Activated CD4-positive, alpha-beta memory T cell treated with anti-CD3 and anti-CD28 coated beads for 36 hours (primary cell): ENCODE results near the gene MYL3. TPM values are rescaled to one million over a fixed set of nuclear protein-coding genes. Genes with fewer than 3 reads are reported as not detected.

Source experiments
- CTCF ChIA-PET: fragments of 350-600 bp; sonication (Branson Sonifier 250); formaldehyde crosslinking; loops from one replicate; lab custom pipeline; 2021; ENCODE audit warnings: antibody characterized with exemption, inconsistent platforms; lab: Charles Lee
- POLR2A ChIA-PET: fragments of 350-600 bp; sonication (Branson Sonifier 250); formaldehyde crosslinking; loops from one replicate; lab custom pipeline; 2021; ENCODE audit warnings: antibody characterized with exemption; lab: Charles Lee
- DNase-seq: peaks from one replicate; pipeline ENCODE4 v3.0.0-alpha.2; 2020
- H3K27ac Mint-ChIP-seq: one replicate; pipeline ENCODE4 v1.8.0; 2021; ENCODE audit warnings: mixed read lengths
- H3K27me3 Mint-ChIP-seq: one replicate; pipeline ENCODE4 v1.8.0; 2021; ENCODE audit warnings: mixed read lengths
- H3K36me3 Mint-ChIP-seq: one replicate; pipeline ENCODE4 v1.8.0; 2021; ENCODE audit warnings: mixed read lengths
- H3K4me1 Mint-ChIP-seq: one replicate; pipeline ENCODE4 v1.8.0; 2021; ENCODE audit warnings: low read depth, mixed read lengths
- H3K4me3 Mint-ChIP-seq: one replicate; pipeline ENCODE4 v1.8.0; 2021; ENCODE audit warnings: mild to moderate bottlenecking, mixed read lengths
- H3K9me3 Mint-ChIP-seq: one replicate; pipeline ENCODE4 v1.8.0; 2021; ENCODE audit warnings: mixed read lengths
- intact Hi-C: fragments of 100-400 bp; cut with micrococcal nuclease; formaldehyde crosslinking; loops from one replicate; pipeline ENCODE4 v1.15.1; 2023
- total RNA-seq, 2 experiments: library from RNA; stranded (reverse); gene quantifications; one replicate each; pipeline ENCODE4 v1.2.3, GENCODE V29; 2021

The MYL3 gene
- total RNA-seq, 2 experiments from 2014 or later, result not detected

GRCh38 chr3:46868287-46868686, 5.0 kb upstream of the MYL3 start:
- intact Hi-C loops, result loop anchor here (5.0 to 10.0 kb wide), 2 partner anchors 129 to 163 kb away; partner anchors contain the start of gene TMIE
- peaks cover 5% of the 10 kb centered on the region for H3K27me3 Mint-ChIP-seq
- no peaks in the 10 kb centered on the region for H3K9me3 Mint-ChIP-seq
- H3K36me3 Mint-ChIP-seq, result no peaks in the 10 kb centered on the region
- ChIA-PET POLR2A (no interaction called here), CTCF (interaction anchor here (0.7 to 2.5 kb wide), 4 partner anchors 21 to 194 kb away, joined by 3 to 26 read pairs (median 3); no protein-coding TSS in a partner anchor)
- DNase-seq, result no peak
- H3K4me3 Mint-ChIP-seq, result no peak overlapping the region
- no peaks in the 10 kb centered on the region for H3K4me1 Mint-ChIP-seq
- H3K27ac Mint-ChIP-seq, result no peak overlapping the region

DNA sequence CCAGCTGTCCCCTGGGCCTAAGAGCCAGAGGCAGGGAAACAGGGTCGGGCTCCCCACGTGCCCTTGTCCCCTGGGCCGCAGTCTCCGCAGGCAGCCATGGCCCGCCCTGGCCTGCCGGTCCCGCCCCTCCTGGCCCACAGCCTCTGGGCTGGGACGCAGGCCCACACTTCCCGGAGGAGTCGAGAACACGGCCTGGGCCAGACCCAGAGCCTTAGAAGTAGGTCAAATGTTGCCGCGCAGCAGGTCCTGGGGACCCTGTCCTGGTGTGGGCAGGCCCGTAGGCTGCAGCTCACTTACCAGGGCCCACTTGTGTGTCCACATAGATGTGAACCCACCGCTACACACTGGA, 4.3 kb upstream of the MYL3 start:
- H3K27ac Mint-ChIP-seq, result no peak overlapping the region
- intact Hi-C loops, result loop anchor here (2.0 to 10.0 kb wide), 4 partner anchors 27 to 457 kb away; partner anchors contain the start of gene TMIE
- H3K4me3 Mint-ChIP-seq, result no peak overlapping the region
- peaks cover 2% of the 10 kb centered on the region for H3K27me3 Mint-ChIP-seq
- ChIA-PET CTCF (interaction anchor here (0.9 to 2.5 kb wide), 12 partner anchors 10 to 457 kb away, joined by 3 to 26 read pairs (median 5); partner anchors contain the start of gene TMIE), POLR2A (no interaction called here)
- DNase-seq, result no peak
- H3K4me1 Mint-ChIP-seq, result no peaks in the 10 kb centered on the region
- H3K36me3 Mint-ChIP-seq, result no peaks in the 10 kb centered on the region
- H3K9me3 Mint-ChIP-seq, result no peaks in the 10 kb centered on the region

DNA sequence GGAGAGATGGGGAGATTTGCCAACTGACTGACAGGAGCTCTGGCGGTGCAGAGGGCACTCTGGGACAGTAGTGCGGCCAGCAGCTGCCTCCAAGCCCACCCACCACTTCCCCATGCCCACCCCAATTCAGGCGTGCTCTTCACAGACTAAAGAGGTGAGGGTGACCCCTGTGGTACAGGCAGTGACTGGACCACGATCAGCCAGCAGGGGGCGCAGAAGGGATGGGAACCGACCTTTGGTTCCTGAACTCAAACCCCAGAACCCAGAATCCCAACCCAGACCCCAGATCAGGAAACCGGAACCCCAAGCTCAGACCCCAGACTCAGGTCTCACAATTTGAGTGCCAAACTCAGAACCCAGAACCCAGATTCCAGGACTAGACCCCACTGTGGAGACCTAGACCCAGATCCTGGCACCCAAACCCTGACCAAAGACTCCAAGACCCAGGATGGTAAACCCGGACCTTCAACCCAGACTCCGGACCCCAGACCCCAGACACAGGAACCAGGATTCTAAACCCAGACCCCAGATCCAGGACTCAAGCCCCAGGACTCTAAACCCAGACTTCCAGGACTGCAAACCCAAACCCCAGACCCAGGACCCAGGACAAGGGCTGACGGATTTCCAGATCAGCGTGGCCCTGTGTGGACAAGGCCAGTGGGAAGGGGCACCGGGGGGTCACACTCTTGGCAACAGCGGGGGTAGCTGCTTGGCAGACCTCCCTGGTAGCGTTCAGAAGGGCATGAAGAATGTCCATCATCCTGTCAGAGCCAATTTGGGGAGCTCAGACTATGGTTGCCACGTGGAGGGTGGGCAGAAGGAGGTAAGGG, 3.7 kb upstream of the MYL3 start:
- Mint-ChIP-seq H3K27me3 (peaks cover 2% of the 10 kb centered on the region), H3K9me3 (no peaks in the 10 kb centered on the region), H3K4me3 (no peak overlapping the region), H3K27ac (no peak overlapping the region), H3K36me3 (no peaks in the 10 kb centered on the region), H3K4me1 (no peaks in the 10 kb centered on the region)
- ChIA-PET CTCF (interaction anchor here (0.5 to 2.5 kb wide), 24 partner anchors 9 to 457 kb away, joined by 3 to 26 read pairs (median 4); partner anchors contain the start of gene TMIE), POLR2A (no interaction called here)
- peak; percentile 82 for DNase-seq
- intact Hi-C loops, result loop anchor here (1.0 to 10.0 kb wide), 5 partner anchors 28 to 458 kb away; partner anchors contain the start of gene TMIE

GRCh38 chr3:46866032-46866595, 2.9 kb upstream of the MYL3 start:
- CTCF ChIA-PET, result interaction anchor here (0.6 to 2.5 kb wide), 17 partner anchors 8 to 458 kb away, joined by 3 to 26 read pairs (median 3); partner anchors contain the start of gene TMIE
- H3K36me3 Mint-ChIP-seq, result no peaks in the 10 kb centered on the region

GRCh38 chr3:46865546-46865945, 2.3 kb upstream of the MYL3 start:
- no peaks in the 10 kb centered on the region for H3K4me1 Mint-ChIP-seq
- no peaks in the 10 kb centered on the region for H3K27me3 Mint-ChIP-seq
- ChIA-PET CTCF (interaction anchor here (1.0 to 2.5 kb wide), 7 partner anchors 27 to 425 kb away, joined by 3 to 26 read pairs (median 3); no protein-coding TSS in a partner anchor), POLR2A (no interaction called here)
- H3K4me3 Mint-ChIP-seq, result no peak overlapping the region
- no peak for DNase-seq
- no peak overlapping the region for H3K27ac Mint-ChIP-seq
- no peaks in the 10 kb centered on the region for H3K9me3 Mint-ChIP-seq
- intact Hi-C loops, result loop anchor here (5.0 to 10.0 kb wide), 2 partner anchors 132 to 161 kb away; partner anchors contain the start of gene TMIE
- H3K36me3 Mint-ChIP-seq, result no peaks in the 10 kb centered on the region

More at GRCh38 chr3:46866032-46866595, 2.9 kb upstream of the MYL3 start:
- H3K27me3 Mint-ChIP-seq, result peaks cover 2% of the 10 kb centered on the region
- no peaks in the 10 kb centered on the region for H3K9me3 Mint-ChIP-seq
- H3K27ac Mint-ChIP-seq, result no peak overlapping the region
- no peaks in the 10 kb centered on the region for H3K4me1 Mint-ChIP-seq
- no peak for DNase-seq
- no peak overlapping the region for H3K4me3 Mint-ChIP-seq
- intact Hi-C loops, result loop anchor here (1.0 to 10.0 kb wide), 5 partner anchors 29 to 459 kb away; partner anchors contain the start of gene TMIE
- POLR2A ChIA-PET, result no interaction called here

DNA sequence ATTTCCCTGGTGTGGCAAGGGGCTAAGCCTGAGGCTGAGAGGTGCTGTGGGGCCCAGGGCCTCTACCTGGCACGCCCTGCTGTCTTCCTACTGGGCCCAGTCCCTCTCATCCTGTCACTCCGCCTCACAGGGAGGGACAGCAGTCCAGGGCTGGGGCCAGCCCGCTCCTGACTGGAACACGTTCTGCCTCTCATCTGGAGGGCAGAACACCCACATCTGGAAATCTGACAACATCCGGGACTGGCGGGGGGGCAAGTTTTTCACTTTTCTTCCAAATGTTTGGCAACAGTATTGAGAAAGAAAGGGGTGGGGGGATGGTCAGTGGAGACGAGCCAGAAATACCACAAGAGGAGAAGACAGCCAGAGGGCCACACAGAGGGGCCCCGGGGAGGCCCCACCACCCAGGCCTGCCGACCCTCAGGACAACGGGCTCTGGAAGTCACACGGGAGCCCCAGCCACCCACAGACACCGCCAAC, 1.8 kb upstream of the MYL3 start:
- H3K4me1 Mint-ChIP-seq, result no peaks in the 10 kb centered on the region
- no peaks in the 10 kb centered on the region for H3K9me3 Mint-ChIP-seq
- no peaks in the 10 kb centered on the region for H3K36me3 Mint-ChIP-seq
- no peak for DNase-seq
- intact Hi-C loops, result loop anchor here (5.0 to 10.0 kb wide), 2 partner anchors 132 to 160 kb away; partner anchors contain the start of gene TMIE
- ChIA-PET POLR2A (no interaction called here), CTCF (interaction anchor here (1.5 to 2.1 kb wide), 2 partner anchors 29 to 426 kb away, joined by 3 to 13 read pairs; no protein-coding TSS in a partner anchor)
- no peak overlapping the region for H3K27ac Mint-ChIP-seq
- no peak overlapping the region for H3K4me3 Mint-ChIP-seq
- H3K27me3 Mint-ChIP-seq, result no peaks in the 10 kb centered on the region

DNA sequence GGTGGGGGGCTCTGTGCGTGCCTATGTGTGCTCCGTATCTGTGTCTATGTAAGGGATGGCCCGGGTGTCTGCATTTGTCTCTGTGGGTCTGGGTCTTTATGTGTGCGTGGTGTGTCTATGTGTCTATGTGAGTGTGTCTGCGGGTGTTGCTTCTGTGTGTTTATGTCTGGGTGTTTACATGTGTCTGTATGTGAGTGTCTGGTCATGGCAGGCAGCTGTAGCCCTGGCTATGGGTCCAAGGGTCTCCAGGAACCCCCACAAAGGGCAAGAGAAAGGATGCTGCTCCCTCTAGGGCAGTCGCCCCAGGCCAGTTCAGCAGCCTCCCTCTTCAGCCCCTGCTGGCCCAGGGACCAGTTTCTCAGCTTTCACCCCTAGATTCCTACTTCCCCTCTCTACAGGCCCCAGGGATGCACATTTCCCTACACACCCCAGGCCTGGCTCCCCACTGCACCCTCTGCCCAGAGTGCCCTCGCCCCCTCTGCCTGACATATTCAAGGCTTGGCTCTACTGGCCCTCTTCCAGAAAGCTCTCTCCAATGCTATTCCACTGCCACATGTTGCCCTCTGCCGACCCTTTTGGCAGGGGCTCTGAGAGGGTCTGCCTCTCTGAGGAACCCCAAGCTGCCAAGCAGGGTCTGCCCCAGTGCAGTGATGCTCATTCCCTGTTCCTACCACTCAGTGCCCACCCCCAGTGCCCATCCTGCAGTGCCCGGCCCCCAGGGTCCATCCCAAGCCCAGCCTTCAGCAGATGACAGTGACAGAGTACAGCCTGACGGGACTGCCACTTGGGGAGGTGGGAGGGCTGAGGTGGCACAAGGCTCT, 1.0 kb upstream of the MYL3 start:
- Mint-ChIP-seq H3K4me3 (no peak overlapping the region), H3K36me3 (no peaks in the 10 kb centered on the region), H3K27ac (no peak overlapping the region), H3K4me1 (no peaks in the 10 kb centered on the region), H3K9me3 (no peaks in the 10 kb centered on the region), H3K27me3 (no peaks in the 10 kb centered on the region)
- POLR2A ChIA-PET, result no interaction called here
- CTCF ChIA-PET, result interaction anchor here (1.3 kb wide), 1 partner anchor 30 kb away, joined by 5 read pairs; no protein-coding TSS in a partner anchor
- no peak for DNase-seq
- intact Hi-C loops, result loop anchor here (10.0 kb wide), 1 partner anchor 159 kb away; the partner anchor contains the start of gene TMIE

- DNase-seq, result no peak
- Mint-ChIP-seq H3K4me3 (no peak overlapping the region), H3K27ac (no peak overlapping the region), H3K27me3 (no peaks in the 10 kb centered on the region), H3K9me3 (no peaks in the 10 kb centered on the region), H3K36me3 (no peaks in the 10 kb centered on the region), H3K4me1 (no peaks in the 10 kb centered on the region)
- CTCF ChIA-PET, result interaction anchor here (1.1 to 1.2 kb wide), 2 partner anchors 15 to 50 kb away, joined by 3 read pairs; no protein-coding TSS in a partner anchor
- POLR2A ChIA-PET, result interaction anchor here (0.6 kb wide), 1 partner anchor 327 kb away, joined by 3 read pairs; no protein-coding TSS in a partner anchor
- intact Hi-C loops, result loop anchor here (10.0 kb wide), 1 partner anchor 158 kb away; the partner anchor contains the start of gene TMIE
Measured at GRCh38 chr3:46862369-46863025, 747 bp downstream of the MYL3 start.

- intact Hi-C loops, result loop anchor here (10.0 kb wide), 1 partner anchor 157 kb away; the partner anchor contains the start of gene TMIE
- Mint-ChIP-seq H3K4me1 (no peaks in the 10 kb centered on the region), H3K36me3 (no peaks in the 10 kb centered on the region), H3K9me3 (no peaks in the 10 kb centered on the region), H3K27ac (no peak overlapping the region), H3K27me3 (no peaks in the 10 kb centered on the region), H3K4me3 (no peak overlapping the region)
- CTCF ChIA-PET, result interaction anchor here (1.1 to 1.2 kb wide), 2 partner anchors 14 to 51 kb away, joined by 3 read pairs; no protein-coding TSS in a partner anchor
- POLR2A ChIA-PET, result no interaction called here
- DNase-seq, result no peak
Measured at GRCh38 chr3:46861605-46862368, 1.5 kb downstream of the MYL3 start.
